Astrocyte of the spinal cord (primary cell): Measurements from ENCODE around the gene JPH2.

ENCODE experiments used
- DNase-seq: peaks from one replicate; pipeline ENCODE4 v3.0.0; 2011; ENCODE audit warnings: low read depth, low spot score
- H3K4me3 ChIP-seq: 2 replicates; pipeline ENCODE4 v1.5.1; 2011; ENCODE audit warnings: low read depth, mild to moderate bottlenecking, low read length, moderate library complexity
- CTCF ChIP-seq: IDR thresholded peaks from 2 replicates; pipeline ENCODE4 v1.5.1; 2012; ENCODE audit warnings: low read depth, mild to moderate bottlenecking, low read length, inconsistent platforms
- in situ Hi-C: cut with HindIII; loops from 2 replicates; pipeline ENCODE4 v1.10.0; 2017; ENCODE audit warnings: low sequenced_read_pairs

JPH2 gene

GRCh38 chr20:44110816-44111568 is 76.0 kb downstream of the JPH2 start:
- no peak for DNase-seq
- in situ Hi-C loops = no loop called here
- no peak for TF ChIP-seq CTCF
- no peak overlapping the region for H3K4me3 ChIP-seq

- no peak overlapping the region for H3K4me3 ChIP-seq
- DNase-seq = no peak
- peak; percentile 13 for TF ChIP-seq CTCF
- in situ Hi-C loops = no loop called here
Observed at GRCh38 chr20:44109951-44110361, 77.0 kb downstream of the JPH2 start.

- DNase-seq = no peak
- H3K4me3 ChIP-seq = no peak overlapping the region
- TF ChIP-seq CTCF = no peak
- in situ Hi-C loops = no loop called here
Observed at GRCh38 chr20:44106615-44107014, 80.4 kb downstream of the JPH2 start.

GRCh38 chr20:44104798-44105517 is 82.0 kb downstream of the JPH2 start:
- in situ Hi-C loops = no loop called here
- no peak for TF ChIP-seq CTCF
- H3K4me3 ChIP-seq = no peak overlapping the region
- peak; percentile 59 for DNase-seq

GRCh38 chr20:44102582-44102981 is 84.4 kb downstream of the JPH2 start:
- no peak for DNase-seq
- no peak for TF ChIP-seq CTCF
- H3K4me3 ChIP-seq = no peak overlapping the region
- in situ Hi-C loops = no loop called here

GRCh38 chr20:44099832-44100231 is 87.2 kb downstream of the JPH2 start:
- in situ Hi-C loops = no loop called here
- no peak for DNase-seq
- no peak overlapping the region for H3K4me3 ChIP-seq
- no peak for TF ChIP-seq CTCF
